ENCODE results near the gene HRAS. TPM values are rescaled to one million over a fixed set of nuclear protein-coding genes. Genes with fewer than 3 reads are reported as not detected.
A peak's percentile ranks its signal among the peaks of the same experiment; 100 is the strongest.
"Not testable (repeated sequence)": the region's sequence is repeated elsewhere in the genome, so short reads cannot be mapped to it uniquely, and the experiment has no call there.

Gene HRAS
- total RNA-seq, 2 experiments from 2014 or later, result 45.1 to 52.5 TPM

GRCh38 chr11:574632-575312 lies 39.4 kb upstream of the HRAS start:
- Mint-ChIP-seq H3K27ac (peak overlapping the region; percentile 26), H3K4me1 (peaks cover 40% of the 10 kb centered on the region), H3K4me3 (peak overlapping the region; percentile 82), H3K36me3 (ENCODE audit: low read depth) (peaks cover 12% of the 10 kb centered on the region), H3K9me3 (no peaks in the 10 kb centered on the region), H3K27me3 (peaks cover 13% of the 10 kb centered on the region)
- no peak for DNase-seq
- ChIA-PET POLR2A (interaction anchor here (0.8 to 2.8 kb wide), 8 partner anchors 13 to 268 kb away, joined by 4 to 20 read pairs (median 4); partner anchors contain the start of genes IRF7 and TSPAN4), CTCF (interaction anchor here (0.6 to 1.7 kb wide), 2 partner anchors 21 to 55 kb away, joined by 3 to 7 read pairs; no protein-coding TSS in a partner anchor)

- H3K36me3 Mint-ChIP-seq (ENCODE audit: low read depth); CTCF ChIA-PET; POLR2A ChIA-PET; DNase-seq; H3K9me3 Mint-ChIP-seq: not testable (repeated sequence)
- H3K27me3 Mint-ChIP-seq, result peaks cover 13% of the 10 kb centered on the region
- H3K27ac Mint-ChIP-seq, result peak overlapping the region; percentile 32
- peaks cover 35% of the 10 kb centered on the region for H3K4me1 Mint-ChIP-seq
- H3K4me3 Mint-ChIP-seq, result peak overlapping the region; percentile 82
These were observed 38.7 kb upstream of the HRAS start for GRCh38 chr11:574031-574570.

GRCh38 chr11:573146-573759 lies 37.9 kb upstream of the HRAS start:
- POLR2A ChIA-PET, result no interaction called here
- no peak overlapping the region for H3K4me3 Mint-ChIP-seq
- peaks cover 8% of the 10 kb centered on the region for H3K36me3 Mint-ChIP-seq (ENCODE audit: low read depth)
- H3K4me1 Mint-ChIP-seq, result peaks cover 28% of the 10 kb centered on the region
- DNase-seq, result no peak
- no peaks in the 10 kb centered on the region for H3K9me3 Mint-ChIP-seq
- H3K27ac Mint-ChIP-seq, result no peak overlapping the region
- H3K27me3 Mint-ChIP-seq, result peaks cover 13% of the 10 kb centered on the region
- CTCF ChIA-PET, result no interaction called here

- no peaks in the 10 kb centered on the region for H3K9me3 Mint-ChIP-seq
- H3K4me3 Mint-ChIP-seq, result no peak overlapping the region
- ChIA-PET CTCF (no interaction called here), POLR2A (no interaction called here)
- peaks cover 13% of the 10 kb centered on the region for H3K27me3 Mint-ChIP-seq
- H3K4me1 Mint-ChIP-seq, result peaks cover 25% of the 10 kb centered on the region
- no peak overlapping the region for H3K27ac Mint-ChIP-seq
- no peak for DNase-seq
- H3K36me3 Mint-ChIP-seq (ENCODE audit: low read depth), result peaks cover 3% of the 10 kb centered on the region
These were observed 36.4 kb upstream of the HRAS start for GRCh38 chr11:571802-572185.

- no peaks in the 10 kb centered on the region for H3K9me3 Mint-ChIP-seq
- POLR2A ChIA-PET, result interaction anchor here (0.8 to 3.3 kb wide), 9 partner anchors 8 to 274 kb away, joined by 3 to 25 read pairs (median 7); partner anchors contain the start of genes IRF7, LRRC56, PHRF1 and SIGIRR
- H3K27ac Mint-ChIP-seq, result peak overlapping the region; percentile 62
- H3K36me3 Mint-ChIP-seq (ENCODE audit: low read depth), result peaks cover 6% of the 10 kb centered on the region
- CTCF ChIA-PET, result interaction anchor here (0.8 to 1.6 kb wide), 3 partner anchors 10 to 15 kb away, joined by 3 to 4 read pairs (median 3); no protein-coding TSS in a partner anchor
- peaks cover 4% of the 10 kb centered on the region for H3K27me3 Mint-ChIP-seq
- peaks cover 17% of the 10 kb centered on the region for H3K4me1 Mint-ChIP-seq
- DNase-seq, result no peak
- peak overlapping the region; percentile 77 for H3K4me3 Mint-ChIP-seq
These were observed 33.9 kb upstream of the HRAS start for GRCh38 chr11:569158-569885.

- ChIA-PET CTCF (interaction anchor here (0.6 to 1.6 kb wide), 5 partner anchors 9 to 157 kb away, joined by 3 to 4 read pairs (median 3); no protein-coding TSS in a partner anchor), POLR2A (interaction anchor here (0.6 to 3.3 kb wide), 10 partner anchors 9 to 274 kb away, joined by 3 to 25 read pairs (median 5); partner anchors contain the start of genes IRF7, LRRC56, PHRF1 and SIGIRR)
- peak overlapping the region; percentile 77 for H3K4me3 Mint-ChIP-seq
- H3K4me1 Mint-ChIP-seq, result peaks cover 15% of the 10 kb centered on the region
- DNase-seq, result peak; percentile 96
- no peaks in the 10 kb centered on the region for H3K27me3 Mint-ChIP-seq
- peaks cover 11% of the 10 kb centered on the region for H3K36me3 Mint-ChIP-seq (ENCODE audit: low read depth)
- H3K9me3 Mint-ChIP-seq, result no peaks in the 10 kb centered on the region
- H3K27ac Mint-ChIP-seq, result peak overlapping the region; percentile 62
These were observed 33.2 kb upstream of the HRAS start for GRCh38 chr11:568306-569157.

GRCh38 chr11:567629-568292 lies 32.4 kb upstream of the HRAS start:
- Mint-ChIP-seq H3K27me3 (no peaks in the 10 kb centered on the region), H3K4me3 (peak overlapping the region; percentile 81), H3K9me3 (no peaks in the 10 kb centered on the region), H3K36me3 (ENCODE audit: low read depth) (peaks cover 13% of the 10 kb centered on the region), H3K27ac (no peak overlapping the region), H3K4me1 (peaks cover 15% of the 10 kb centered on the region)
- CTCF ChIA-PET, result interaction anchor here (0.8 to 1.2 kb wide), 2 partner anchors 10 to 158 kb away, joined by 3 to 4 read pairs; no protein-coding TSS in a partner anchor
- no peak for DNase-seq
- POLR2A ChIA-PET, result interaction anchor here (0.6 to 3.3 kb wide), 9 partner anchors 8 to 275 kb away, joined by 3 to 25 read pairs (median 7); partner anchors contain the start of genes IRF7, LRRC56, PHRF1 and TSPAN4

- Mint-ChIP-seq H3K4me1 (peaks cover 15% of the 10 kb centered on the region), H3K27ac (no peak overlapping the region), H3K36me3 (ENCODE audit: low read depth) (peaks cover 13% of the 10 kb centered on the region), H3K9me3 (no peaks in the 10 kb centered on the region), H3K4me3 (peak overlapping the region; percentile 81), H3K27me3 (no peaks in the 10 kb centered on the region)
- ChIA-PET POLR2A (interaction anchor here (1.8 to 3.3 kb wide), 4 partner anchors 10 to 49 kb away, joined by 4 to 25 read pairs (median 13); partner anchors contain the start of genes IRF7 and PHRF1), CTCF (no interaction called here)
- no peak for DNase-seq
These were observed 31.7 kb upstream of the HRAS start for GRCh38 chr11:567011-567628.

- DNase-seq, result no peak
- Mint-ChIP-seq H3K27me3 (no peaks in the 10 kb centered on the region), H3K4me1 (peaks cover 21% of the 10 kb centered on the region), H3K27ac (no peak overlapping the region), H3K9me3 (no peaks in the 10 kb centered on the region), H3K4me3 (peak overlapping the region; percentile 81), H3K36me3 (ENCODE audit: low read depth) (peaks cover 13% of the 10 kb centered on the region)
- POLR2A ChIA-PET, result interaction anchor here (1.6 to 1.8 kb wide), 2 partner anchors 11 to 22 kb away, joined by 4 to 12 read pairs; partner anchors contain the start of gene PHRF1
- CTCF ChIA-PET, result interaction anchor here (3.1 kb wide), 1 partner anchor 11 kb away, joined by 17 read pairs; no protein-coding TSS in a partner anchor
These were observed 30.6 kb upstream of the HRAS start for GRCh38 chr11:565921-566509.

GRCh38 chr11:563812-564578 lies 28.6 kb upstream of the HRAS start:
- H3K9me3 Mint-ChIP-seq, result no peaks in the 10 kb centered on the region
- DNase-seq, result no peak
- ChIA-PET CTCF (interaction anchor here (3.1 kb wide), 1 partner anchor 9 kb away, joined by 17 read pairs; no protein-coding TSS in a partner anchor), POLR2A (interaction anchor here (0.8 to 1.2 kb wide), 2 partner anchors 9 to 12 kb away, joined by 3 read pairs; partner anchors contain the start of gene PHRF1)
- H3K27me3 Mint-ChIP-seq, result peaks cover 3% of the 10 kb centered on the region
- no peak overlapping the region for H3K27ac Mint-ChIP-seq
- peaks cover 23% of the 10 kb centered on the region for H3K4me1 Mint-ChIP-seq
- peaks cover 13% of the 10 kb centered on the region for H3K36me3 Mint-ChIP-seq (ENCODE audit: low read depth)
- no peak overlapping the region for H3K4me3 Mint-ChIP-seq
